Esophagus muscularis mucosa (tissue), 4 donors: ENCODE measurements around the gene SMLR1. TPM values are rescaled to one million over a fixed set of nuclear protein-coding genes. Genes with fewer than 3 reads are reported as not detected.

Experiments used
- DNase-seq: peaks from one replicate; pipeline ENCODE4 v3.0.0-alpha.2; 2017; ENCODE audit errors: extremely low spot score
- H3K27ac ChIP-seq, 4 donors: fragments of 200-600 bp; sonication (generic); replicated peaks in 1 of 4; 1 replicate in 3 of 4; 2 replicates in 1 of 4; pipeline ENCODE4 v1.5.1; 2016 to 2019; ENCODE audit warnings: mild to moderate bottlenecking in 1 of 4
- H3K27me3 ChIP-seq, 4 donors: fragments of 200-600 bp; sonication (generic); one replicate each; pipeline versions ENCODE4 v1.5.1 to v1.6.0; 2016 to 2019
- H3K36me3 ChIP-seq, 4 donors: fragments of 200-600 bp; sonication (generic); one replicate each; pipeline ENCODE4 v1.5.1; 2016 to 2019
- H3K4me1 ChIP-seq, 4 donors: fragments of 200-600 bp; sonication (generic); one replicate each; pipeline ENCODE4 v1.5.1; 2016 to 2019
- H3K4me3 ChIP-seq, 4 donors: fragments of 200-600 bp; sonication (generic); 1 replicate in 2 of 4; 2 replicates in 2 of 4; pipeline ENCODE4 v1.5.1; 2016 to 2019; ENCODE audit warnings: mild to moderate bottlenecking in 4 of 4, moderate library complexity in 1 of 4
- H3K9me3 ChIP-seq, 4 donors: fragments of 200-600 bp; sonication (generic); 1 replicate in 3 of 4; 2 replicates in 1 of 4; pipeline ENCODE4 v1.5.1; 2016 to 2019
- EP300 ChIP-seq: sonication (generic); formaldehyde crosslinking; IDR thresholded peaks from one replicate; pipeline ENCODE4 v1.6.1; 2017; ENCODE audit warnings: antibody characterized with exemption
- POLR2A ChIP-seq: fragments of 450-650 bp; IDR thresholded peaks from one replicate; pipeline ENCODE4 v1.6.1; 2017; ENCODE audit warnings: antibody characterized with exemption, moderate library complexity, mild to moderate bottlenecking, low read depth
- POLR2AphosphoS5 ChIP-seq, 2 donors: sonication (generic); formaldehyde crosslinking; IDR thresholded peaks; one replicate each; pipeline ENCODE4 v1.6.1; 2017; ENCODE audit warnings: antibody characterized with exemption in 2 of 2
- WGBS: methylation state at CpG from one replicate; pipeline ENCODE4 v1.1.5; 2018; 5-methylcytosine and 5-hydroxymethylcytosine counted together
- intact Hi-C: fragments of 100-400 bp; cut with DNase I; formaldehyde crosslinking; loops from one replicate; pipeline ENCODE4 v1.15.1; 2023
- total RNA-seq, 4 donors: library from RNA; depleted of rRNA; stranded (reverse); fragments of >200 nt; gene quantifications; one replicate each; pipeline versions ENCODE4 v1.1.0 to v1.2.1, GENCODE V29; 2016
- TF ChIP-seq, protein P1 (sequence below), 3 experiments: fragments of 200-600 bp in 2 of 3; fragments of 450-650 bp in 1 of 3; sonication (generic) in 2 of 3; IDR thresholded peaks; one replicate each; pipeline ENCODE4 v1.5.1; 2017 to 2019; ENCODE audit warnings: antibody characterized with exemption in 3 of 3, mild to moderate bottlenecking in 2 of 3, moderate library complexity in 1 of 3

The SMLR1 gene
- total RNA-seq, 4 donors from 2014 or later: not detected

DNA sequence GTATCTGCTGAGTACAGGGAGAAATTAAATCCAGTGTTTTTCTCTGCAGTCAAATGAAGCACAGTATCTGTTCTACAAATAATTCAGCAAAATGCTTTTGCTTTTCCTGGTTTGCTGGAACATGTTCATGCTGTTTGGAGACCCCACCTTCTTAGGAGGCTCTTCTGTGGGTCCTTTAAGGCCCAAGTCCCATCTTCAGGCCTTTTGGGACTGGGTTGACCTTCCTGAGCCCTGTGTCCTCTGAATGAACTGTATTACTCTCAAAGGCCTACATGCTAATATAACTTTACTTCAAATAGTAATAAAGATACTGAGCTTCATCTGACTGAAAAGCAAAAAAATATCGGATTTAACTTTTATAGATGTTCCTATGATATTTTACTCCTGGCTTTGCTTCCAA, 19.3 kb downstream of the SMLR1 start:
- no peaks in the 10 kb centered on the region for H3K27me3 ChIP-seq
- H3K9me3 ChIP-seq: no peaks in the 10 kb centered on the region
- H3K36me3 ChIP-seq: no peaks in the 10 kb centered on the region
- 86% methylated on average over 1 of the region's 1 CpG for WGBS
- H3K27ac ChIP-seq: no peak overlapping the region
- no peak for DNase-seq
- TF ChIP-seq, protein P1, sequence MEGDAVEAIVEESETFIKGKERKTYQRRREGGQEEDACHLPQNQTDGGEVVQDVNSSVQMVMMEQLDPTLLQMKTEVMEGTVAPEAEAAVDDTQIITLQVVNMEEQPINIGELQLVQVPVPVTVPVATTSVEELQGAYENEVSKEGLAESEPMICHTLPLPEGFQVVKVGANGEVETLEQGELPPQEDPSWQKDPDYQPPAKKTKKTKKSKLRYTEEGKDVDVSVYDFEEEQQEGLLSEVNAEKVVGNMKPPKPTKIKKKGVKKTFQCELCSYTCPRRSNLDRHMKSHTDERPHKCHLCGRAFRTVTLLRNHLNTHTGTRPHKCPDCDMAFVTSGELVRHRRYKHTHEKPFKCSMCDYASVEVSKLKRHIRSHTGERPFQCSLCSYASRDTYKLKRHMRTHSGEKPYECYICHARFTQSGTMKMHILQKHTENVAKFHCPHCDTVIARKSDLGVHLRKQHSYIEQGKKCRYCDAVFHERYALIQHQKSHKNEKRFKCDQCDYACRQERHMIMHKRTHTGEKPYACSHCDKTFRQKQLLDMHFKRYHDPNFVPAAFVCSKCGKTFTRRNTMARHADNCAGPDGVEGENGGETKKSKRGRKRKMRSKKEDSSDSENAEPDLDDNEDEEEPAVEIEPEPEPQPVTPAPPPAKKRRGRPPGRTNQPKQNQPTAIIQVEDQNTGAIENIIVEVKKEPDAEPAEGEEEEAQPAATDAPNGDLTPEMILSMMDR (IDR thresholded peaks at IDR 0.05): no peak
- TF ChIP-seq POLR2A (no peak), EP300 (no peak), POLR2AphosphoS5 (IDR thresholded peaks at IDR 0.05) (no peak)
- intact Hi-C loops: no loop called here
- H3K4me3 ChIP-seq: no peak overlapping the region
- H3K4me1 ChIP-seq: peaks cover 0 to 10% (median 3%) of the 10 kb centered on the region in 4 donors

DNA sequence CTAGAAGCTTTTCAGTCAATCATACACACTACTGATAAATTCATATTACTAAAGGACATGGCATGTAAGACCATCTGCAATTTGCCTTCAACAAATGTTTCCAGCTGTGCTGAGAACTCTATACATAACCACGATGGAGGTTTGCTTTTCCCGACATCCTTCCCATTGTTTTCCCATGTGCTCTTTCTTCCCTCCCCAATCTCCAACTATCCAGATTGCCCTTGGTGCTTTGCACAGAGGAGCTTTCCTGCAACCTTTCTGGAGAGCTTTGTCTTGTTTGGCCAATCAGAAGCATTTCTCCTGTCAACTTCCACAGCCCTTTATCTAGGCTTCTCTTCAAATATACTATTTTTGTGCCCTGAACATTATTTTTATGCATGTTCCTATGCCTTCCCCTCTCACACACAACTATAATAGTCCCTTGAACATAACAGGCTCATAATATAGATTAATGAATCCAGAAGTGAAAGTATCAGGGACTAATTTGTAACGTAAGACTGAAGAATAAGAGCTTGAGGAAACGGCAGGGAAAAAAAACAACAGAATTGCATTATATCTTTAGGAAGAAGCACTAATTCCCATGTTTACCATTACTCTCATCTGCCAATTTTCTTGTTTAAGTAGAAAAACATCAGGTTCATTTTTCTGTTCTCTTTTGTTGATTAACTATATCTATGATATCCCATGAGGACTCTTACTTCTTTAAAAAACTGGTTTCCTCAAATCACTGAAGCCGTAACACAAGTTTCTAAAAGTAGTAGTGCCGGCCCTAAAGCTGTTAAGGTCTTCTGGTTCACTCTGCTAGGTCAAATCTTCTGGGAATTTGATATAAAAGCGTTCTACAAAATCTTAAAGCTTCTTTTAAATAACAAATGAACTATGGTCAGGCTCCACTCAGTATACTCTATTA, 20.1 kb downstream of the SMLR1 start:
- intact Hi-C loops: no loop called here
- no peak overlapping the region for H3K4me3 ChIP-seq
- TF ChIP-seq POLR2A (no peak), EP300 (no peak), POLR2AphosphoS5 (IDR thresholded peaks at IDR 0.05) (no peak)
- TF ChIP-seq, protein P1 (IDR thresholded peaks at IDR 0.05): no peak
- 79% methylated on average over 7 of the region's 7 CpGs for WGBS
- H3K36me3 ChIP-seq: peaks cover 0 to under 1% (median 0%) of the 10 kb centered on the region in 4 donors
- peaks cover 0 to 10% (median 3%) of the 10 kb centered on the region in 4 donors for H3K4me1 ChIP-seq
- DNase-seq: no peak
- H3K27me3 ChIP-seq: no peaks in the 10 kb centered on the region
- H3K9me3 ChIP-seq: no peaks in the 10 kb centered on the region
- no peak overlapping the region for H3K27ac ChIP-seq

DNA sequence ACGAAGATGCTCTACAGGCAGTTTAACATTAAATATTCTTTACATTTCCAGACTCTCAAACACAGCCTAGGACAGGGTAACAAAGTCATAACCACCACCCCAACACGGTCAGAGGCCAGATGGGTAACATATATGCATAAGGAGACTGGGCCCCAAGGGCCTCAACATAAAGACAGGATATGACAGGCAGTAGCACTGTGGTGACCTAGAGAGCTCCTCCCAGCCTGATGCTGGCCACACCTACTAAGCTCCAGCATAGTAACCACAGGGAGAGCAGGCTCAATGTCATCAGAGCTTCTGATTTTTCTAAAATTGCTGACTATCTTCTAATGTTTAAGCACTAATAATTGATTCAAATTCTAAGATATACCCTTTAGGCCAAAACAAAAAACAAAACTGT, 21.7 kb downstream of the SMLR1 start:
- WGBS: 92% methylated on average over 2 of the region's 2 CpGs
- no peak for DNase-seq
- no peak for TF ChIP-seq POLR2AphosphoS5 (IDR thresholded peaks at IDR 0.05)
- no peak for TF ChIP-seq EP300
- TF ChIP-seq, protein P1 (IDR thresholded peaks at IDR 0.05): no peak
- no peak for TF ChIP-seq POLR2A
- intact Hi-C loops: no loop called here
- Histone ChIP-seq H3K4me1 (peaks cover 0 to 11% (median 7%) of the 10 kb centered on the region in 4 donors), H3K36me3 (peaks cover 0 to 15% (median 7%) of the 10 kb centered on the region in 4 donors), H3K27ac (no peak overlapping the region), H3K4me3 (no peak overlapping the region), H3K27me3 (no peaks in the 10 kb centered on the region), H3K9me3 (no peaks in the 10 kb centered on the region)

DNA sequence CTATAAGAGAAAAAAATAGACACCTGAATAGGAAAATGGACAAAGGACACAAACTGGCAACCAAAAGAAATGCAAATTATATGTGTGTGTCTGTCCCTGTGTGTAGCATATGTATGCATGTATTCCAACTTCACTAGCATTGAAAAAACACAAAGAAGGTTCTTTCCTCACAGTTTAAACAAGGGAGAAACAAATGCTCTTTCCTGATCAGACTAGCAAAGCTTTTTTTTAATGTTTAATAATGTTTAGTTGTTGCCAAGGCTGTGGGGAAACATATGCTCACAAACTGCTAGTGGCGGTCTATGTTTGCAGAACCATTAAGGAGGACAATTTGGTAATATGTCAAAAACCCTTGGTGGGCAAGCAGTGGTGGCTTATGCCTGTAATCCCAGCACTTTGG, 22.4 kb downstream of the SMLR1 start:
- 100% methylated on average over 1 of the region's 1 CpG for WGBS
- H3K4me1 ChIP-seq: peaks cover 0 to 14% (median 7%) of the 10 kb centered on the region in 4 donors
- peaks cover 0 to 16% (median 7%) of the 10 kb centered on the region in 4 donors for H3K36me3 ChIP-seq
- DNase-seq: no peak
- no peaks in the 10 kb centered on the region for H3K9me3 ChIP-seq
- H3K27ac ChIP-seq: no peak overlapping the region
- TF ChIP-seq POLR2AphosphoS5 (IDR thresholded peaks at IDR 0.05) (no peak), EP300 (no peak), POLR2A (no peak)
- TF ChIP-seq, protein P1 (IDR thresholded peaks at IDR 0.05): no peak
- intact Hi-C loops: no loop called here
- H3K27me3 ChIP-seq: no peaks in the 10 kb centered on the region
- H3K4me3 ChIP-seq: no peak overlapping the region
